HG02938 (cell line): ENCODE results near the gene LTBP1.

Source experiments
- ATAC-seq: cut with Tn5 transposase; IDR thresholded peaks from one replicate; pipeline ENCODE4 v1.9.1; 2021; ENCODE audit warnings: mild to moderate bottlenecking, moderate library complexity; ENCODE audit not compliant: unreplicated experiment

LTBP1 gene

GRCh38 chr2:33072614-33073013 lies 125.9 kb downstream of the LTBP1 start:
- no peak for ATAC-seq

- ATAC-seq = no peak
Observed at GRCh38 chr2:33073018-33073417, 126.3 kb downstream of the LTBP1 start.

GRCh38 chr2:33074197-33074596 lies 127.4 kb downstream of the LTBP1 start:
- ATAC-seq = no peak

- no peak for ATAC-seq
Observed at GRCh38 chr2:33077311-33077710, 130.6 kb downstream of the LTBP1 start.

GRCh38 chr2:33077844-33078243 lies 131.1 kb downstream of the LTBP1 start:
- ATAC-seq = no peak

- no peak for ATAC-seq
Observed at GRCh38 chr2:33081691-33082090, 134.9 kb downstream of the LTBP1 start.

- no peak for ATAC-seq
Observed at GRCh38 chr2:33083699-33084387, 137.1 kb downstream of the LTBP1 start.

GRCh38 chr2:33084433-33084832 lies 137.7 kb downstream of the LTBP1 start:
- ATAC-seq = no peak

- no peak for ATAC-seq
Observed at GRCh38 chr2:33085646-33086045, 138.9 kb downstream of the LTBP1 start.

GRCh38 chr2:33086400-33087015 lies 139.8 kb downstream of the LTBP1 start:
- no peak for ATAC-seq

GRCh38 chr2:33090553-33091134 lies 143.9 kb downstream of the LTBP1 start:
- no peak for ATAC-seq

GRCh38 chr2:33091541-33092123 lies 144.9 kb downstream of the LTBP1 start:
- ATAC-seq = no peak

- no peak for ATAC-seq
Observed at GRCh38 chr2:33093283-33093993, 146.7 kb downstream of the LTBP1 start.

- no peak for ATAC-seq
Observed at GRCh38 chr2:33094303-33094702, 147.6 kb downstream of the LTBP1 start.

- no peak for ATAC-seq
Observed at GRCh38 chr2:33099989-33100388, 153.2 kb downstream of the LTBP1 start.

- no peak for ATAC-seq
Observed at GRCh38 chr2:33100921-33101320, 154.2 kb downstream of the LTBP1 start.

GRCh38 chr2:33104052-33104623 lies 157.4 kb downstream of the LTBP1 start:
- no peak for ATAC-seq

GRCh38 chr2:33104726-33105125 lies 158.0 kb downstream of the LTBP1 start:
- no peak for ATAC-seq

GRCh38 chr2:33106115-33106514 lies 159.4 kb downstream of the LTBP1 start:
- ATAC-seq = no peak

GRCh38 chr2:33107690-33108482 lies 161.1 kb downstream of the LTBP1 start:
- ATAC-seq = no peak
